ENCODE data around the gene DUSP3.

DNA sequence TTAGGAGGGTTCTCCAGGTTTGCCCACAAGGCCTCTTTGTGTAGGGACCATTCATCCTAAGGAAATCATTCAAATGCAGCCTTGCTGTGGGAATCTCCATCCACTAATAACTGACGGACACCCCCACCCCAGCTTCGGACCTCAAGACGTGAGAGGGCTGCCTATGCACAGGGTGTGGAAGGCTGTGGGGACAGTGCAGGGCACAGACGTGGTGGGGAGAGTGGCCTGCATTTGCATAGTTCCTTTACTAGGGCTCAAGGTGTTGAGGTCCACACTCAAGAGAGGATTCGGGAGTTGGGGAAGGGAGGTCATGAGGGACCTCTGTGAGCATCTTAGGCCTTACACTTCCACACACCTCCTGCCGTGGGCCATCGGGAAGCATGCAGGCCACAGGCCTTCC lies 9.8 kb downstream of the DUSP3 start:
- TF ChIP-seq, protein P1, sequence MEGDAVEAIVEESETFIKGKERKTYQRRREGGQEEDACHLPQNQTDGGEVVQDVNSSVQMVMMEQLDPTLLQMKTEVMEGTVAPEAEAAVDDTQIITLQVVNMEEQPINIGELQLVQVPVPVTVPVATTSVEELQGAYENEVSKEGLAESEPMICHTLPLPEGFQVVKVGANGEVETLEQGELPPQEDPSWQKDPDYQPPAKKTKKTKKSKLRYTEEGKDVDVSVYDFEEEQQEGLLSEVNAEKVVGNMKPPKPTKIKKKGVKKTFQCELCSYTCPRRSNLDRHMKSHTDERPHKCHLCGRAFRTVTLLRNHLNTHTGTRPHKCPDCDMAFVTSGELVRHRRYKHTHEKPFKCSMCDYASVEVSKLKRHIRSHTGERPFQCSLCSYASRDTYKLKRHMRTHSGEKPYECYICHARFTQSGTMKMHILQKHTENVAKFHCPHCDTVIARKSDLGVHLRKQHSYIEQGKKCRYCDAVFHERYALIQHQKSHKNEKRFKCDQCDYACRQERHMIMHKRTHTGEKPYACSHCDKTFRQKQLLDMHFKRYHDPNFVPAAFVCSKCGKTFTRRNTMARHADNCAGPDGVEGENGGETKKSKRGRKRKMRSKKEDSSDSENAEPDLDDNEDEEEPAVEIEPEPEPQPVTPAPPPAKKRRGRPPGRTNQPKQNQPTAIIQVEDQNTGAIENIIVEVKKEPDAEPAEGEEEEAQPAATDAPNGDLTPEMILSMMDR (IDR thresholded peaks at IDR 0.05; ENCODE audit: poor library complexity): no peak
- TF ChIP-seq EZH2 (IDR thresholded peaks at IDR 0.05; ENCODE audit: borderline replicate concordance) (no peak), EZH2phosphoT487 (IDR thresholded peaks at IDR 0.05; ENCODE audit: low read depth, severe bottlenecking, unreplicated experiment) (no peak)

All from hepatocyte (in vitro differentiated cells).